Hypothalamus (tissue), 51 donors: Measurements from ENCODE around the gene INTS11.
"Not testable (repeated sequence)": the region's sequence is repeated elsewhere in the genome, so short reads cannot be mapped to it uniquely, and the experiment has no call there.

Experiments
- DNase-seq, 51 donors: peaks; one replicate each; lab custom pipeline; 2025; lab: John Stamatoyannopoulos, UW

Gene INTS11

DNA sequence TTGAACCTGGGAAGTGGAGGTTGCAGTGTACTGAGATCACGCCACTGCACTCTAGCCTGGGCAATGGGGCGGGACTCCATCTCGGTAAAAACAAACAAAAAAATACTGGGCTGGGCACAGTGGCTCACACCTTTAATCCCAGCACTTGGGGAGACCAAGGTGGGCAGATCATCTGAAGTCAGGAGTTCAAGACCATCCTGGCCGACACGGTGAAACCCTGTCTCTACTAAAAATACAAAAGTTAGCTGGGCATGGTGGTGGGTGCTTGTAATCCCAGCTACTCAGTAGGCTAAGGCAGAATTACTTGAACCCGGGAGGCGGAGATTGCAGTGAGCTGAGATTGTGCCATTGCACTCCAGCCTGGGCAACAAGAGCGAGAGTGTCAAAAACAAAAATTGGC, 8.3 kb downstream of the INTS11 start:
- DNase-seq = not testable (repeated sequence)

DNA sequence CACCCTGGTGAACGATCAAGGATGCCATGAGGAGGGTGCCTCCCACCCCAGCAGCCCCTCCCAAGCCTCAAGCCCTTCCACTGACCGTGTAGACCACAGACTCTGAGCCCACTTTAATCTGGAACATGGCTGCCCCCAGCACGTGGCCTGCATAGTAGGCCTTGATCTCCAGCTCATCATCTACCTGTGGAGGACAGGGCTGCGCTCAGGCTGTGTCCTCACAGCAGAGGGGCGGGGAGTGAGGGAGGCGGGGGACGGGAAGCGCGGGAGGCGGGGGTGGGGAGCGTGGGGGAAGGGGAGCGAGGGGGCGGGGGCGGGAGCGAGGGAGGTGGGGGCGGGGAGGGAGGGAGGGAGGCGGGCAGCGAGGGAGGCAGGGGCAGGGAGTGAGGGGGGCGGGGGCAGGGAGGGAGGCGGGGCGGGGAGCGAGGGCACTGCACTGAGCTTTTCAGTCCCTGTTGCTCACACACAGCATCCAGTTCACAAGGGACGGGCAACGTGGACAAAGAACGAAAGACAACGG, 9.0 kb downstream of the INTS11 start:
- no peak for DNase-seq

- DNase-seq = no peak
These were observed 9.7 kb downstream of the INTS11 start for GRCh38 chr1:1314678-1315335.

GRCh38 chr1:1314237-1314586, 10.2 kb downstream of the INTS11 start:
- DNase-seq = no peak

- no peak for DNase-seq
These were observed 10.8 kb downstream of the INTS11 start for GRCh38 chr1:1313500-1314236.

DNA sequence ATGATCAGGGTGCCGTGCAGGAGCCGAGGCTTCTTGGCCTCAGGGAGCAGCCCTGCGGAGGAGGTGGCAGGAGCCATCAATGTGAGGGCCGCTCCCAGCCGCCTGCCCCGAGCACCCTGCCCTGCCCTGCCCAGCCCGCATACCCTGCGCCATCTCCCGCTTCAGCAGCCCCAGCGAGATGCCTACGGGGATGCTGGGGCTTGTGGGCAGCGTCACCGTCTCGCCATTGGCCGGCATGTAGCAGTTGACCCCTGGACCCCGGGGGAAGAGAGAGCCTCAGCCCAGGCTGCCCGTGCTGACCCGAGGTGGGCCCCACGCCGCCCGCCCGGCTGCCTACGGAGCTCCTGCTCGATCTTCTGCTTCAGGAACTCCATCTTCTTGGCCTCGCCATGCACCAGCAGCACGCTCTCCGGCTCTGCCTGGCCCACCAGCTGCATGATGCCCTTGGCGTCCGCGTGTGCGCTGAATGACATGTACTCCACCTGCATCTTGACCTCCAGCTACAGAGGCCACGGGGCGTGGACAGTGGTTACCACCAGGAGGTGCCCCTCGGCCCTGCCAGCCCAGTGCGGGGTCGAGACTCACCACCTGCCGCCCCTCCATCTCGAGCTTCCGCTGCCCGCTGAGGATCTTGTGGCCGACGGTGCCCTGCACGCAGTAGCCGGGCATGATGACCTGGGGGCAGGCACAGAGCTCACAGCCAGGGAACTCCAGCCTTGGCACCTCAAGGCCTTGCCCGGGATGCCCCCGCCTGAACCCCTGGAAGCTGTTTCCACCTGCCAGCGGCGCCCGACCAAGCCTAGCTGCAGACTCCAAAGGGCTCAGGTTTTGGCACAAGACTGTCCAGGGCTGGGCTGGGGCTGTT, 11.8 kb downstream of the INTS11 start:
- no peak for DNase-seq

DNA sequence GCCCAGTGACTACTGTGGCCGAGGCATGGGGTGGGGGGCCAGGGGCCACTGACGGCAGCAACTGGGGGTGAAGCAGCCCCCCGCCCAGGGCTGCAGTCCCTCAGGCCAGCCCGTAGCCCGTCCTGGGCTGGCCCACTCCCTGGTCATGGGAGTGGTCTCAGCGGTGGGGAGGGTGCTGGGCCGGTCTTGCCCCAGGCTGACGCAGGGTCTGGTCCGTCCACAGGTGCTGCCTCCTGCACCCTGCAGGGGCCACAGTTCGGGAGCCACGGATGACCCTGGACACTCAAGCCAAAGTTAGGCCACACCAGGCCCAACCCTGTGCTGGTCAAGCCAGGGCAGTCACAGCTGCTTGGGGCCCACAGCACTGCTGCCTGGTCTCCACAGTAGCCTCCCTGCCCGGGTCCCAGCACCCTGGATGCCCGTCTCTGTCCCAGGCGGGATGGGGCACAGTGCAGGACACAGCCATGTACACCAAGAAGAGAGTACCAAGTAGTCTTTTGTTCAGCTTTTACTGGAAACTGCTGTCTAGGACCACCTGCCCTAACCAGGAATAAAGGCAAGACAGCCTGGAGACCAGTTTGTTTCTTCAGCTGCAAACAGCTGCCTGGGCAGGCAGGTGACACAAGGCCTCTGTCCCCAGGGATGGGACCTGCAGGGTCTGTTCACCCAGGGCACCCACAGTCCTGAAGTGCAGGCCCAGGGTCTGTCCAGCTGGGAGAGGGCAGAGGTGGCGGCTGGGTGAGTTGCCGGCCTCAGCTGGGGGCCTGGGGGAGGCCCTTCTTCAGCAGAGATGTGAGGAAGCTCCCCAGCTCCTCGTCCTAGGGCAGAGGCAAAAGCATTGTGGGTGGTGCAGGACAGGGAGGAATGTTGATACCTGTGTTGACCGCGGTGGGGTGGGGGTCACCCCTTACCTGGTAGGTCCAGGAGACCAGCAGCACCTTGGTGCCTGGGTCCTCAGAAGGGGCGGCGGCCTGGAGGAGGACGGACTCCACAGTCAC, 13.1 kb downstream of the INTS11 start:
- no peak for DNase-seq

DNA sequence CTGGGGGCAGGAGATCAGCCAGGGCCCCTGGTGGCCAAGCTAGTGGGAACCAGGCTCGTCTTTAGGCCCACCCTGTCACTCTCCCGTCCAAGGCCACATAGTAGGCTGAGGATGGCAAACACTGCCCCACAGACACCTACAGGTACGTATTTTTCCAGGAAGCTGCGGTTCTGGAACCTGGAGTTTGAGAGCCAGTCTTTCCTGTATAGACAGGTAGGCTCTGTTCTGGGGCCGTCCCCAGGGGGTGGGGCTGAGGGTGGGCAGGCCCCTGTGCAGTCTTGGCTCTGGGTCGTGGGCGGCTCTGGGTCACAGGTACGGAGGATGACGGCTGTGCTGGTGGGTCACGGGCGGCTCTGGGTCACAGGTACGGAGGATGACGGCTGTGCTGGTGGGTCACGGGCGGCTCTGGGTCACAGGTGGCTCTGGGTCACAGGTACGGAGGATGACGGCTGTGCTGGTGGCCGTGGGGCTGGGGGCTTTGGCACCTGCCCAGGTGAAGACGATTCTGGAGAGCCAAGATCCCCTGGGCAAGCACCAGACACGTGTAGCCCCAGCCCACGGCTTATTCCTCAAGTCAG, 13.9 kb downstream of the INTS11 start:
- DNase-seq = no peak

DNA sequence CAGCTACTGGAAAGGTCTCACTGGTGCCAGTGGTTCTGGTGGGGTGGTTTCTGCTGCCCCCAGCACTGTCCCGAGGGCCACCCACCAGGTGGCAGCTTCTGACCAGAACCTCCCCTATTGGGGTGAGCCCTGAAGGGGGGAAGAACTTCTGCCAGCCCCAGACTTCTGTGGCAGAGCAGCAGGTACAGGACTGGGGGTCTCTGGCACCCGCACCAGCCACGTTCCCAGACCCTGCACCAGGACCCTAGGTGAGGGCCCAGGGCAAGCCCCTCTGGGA, 14.4 kb downstream of the INTS11 start:
- no peak for DNase-seq

DNA sequence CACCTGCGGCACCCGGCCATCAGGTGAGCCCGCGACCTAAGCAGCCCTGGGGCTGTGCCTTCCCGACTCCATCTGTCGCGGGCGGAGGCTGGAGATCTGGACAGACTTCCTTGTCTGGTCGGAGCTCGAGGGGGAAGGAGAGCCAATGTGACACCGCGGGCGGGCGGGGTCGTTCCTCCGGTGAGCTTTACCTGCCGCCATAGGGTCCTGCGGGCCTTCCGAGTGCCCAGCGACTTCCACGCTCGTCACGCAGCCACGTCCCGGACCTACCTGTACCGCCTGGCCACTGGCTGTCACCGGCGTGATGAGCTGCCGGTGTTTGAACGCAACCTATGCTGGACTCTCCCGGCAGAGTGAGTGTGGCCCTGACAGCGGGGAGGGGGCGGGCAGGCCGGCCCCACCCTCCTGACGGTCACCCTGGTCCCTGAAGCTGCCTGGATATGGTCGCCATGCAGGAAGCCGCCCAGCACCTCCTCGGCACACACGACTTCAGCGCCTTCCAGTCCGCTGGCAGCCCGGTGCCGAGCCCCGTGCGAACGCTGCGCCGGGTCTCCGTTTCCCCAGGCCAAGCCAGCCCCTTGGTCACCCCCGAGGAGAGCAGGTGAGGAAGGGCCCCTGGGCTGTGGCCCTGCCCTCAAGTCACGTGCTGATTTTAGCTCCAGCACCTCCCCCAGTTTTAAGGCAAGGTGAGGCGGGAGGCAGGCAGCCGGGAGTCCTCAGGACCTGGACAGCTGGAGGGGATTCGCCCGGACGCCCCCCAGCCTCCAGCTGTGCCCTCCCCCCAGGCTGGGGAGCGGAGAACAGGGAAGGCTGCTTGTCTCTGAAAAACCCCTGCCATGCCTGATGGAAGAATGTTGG, 15.0 kb downstream of the INTS11 start:
- no peak for DNase-seq

DNA sequence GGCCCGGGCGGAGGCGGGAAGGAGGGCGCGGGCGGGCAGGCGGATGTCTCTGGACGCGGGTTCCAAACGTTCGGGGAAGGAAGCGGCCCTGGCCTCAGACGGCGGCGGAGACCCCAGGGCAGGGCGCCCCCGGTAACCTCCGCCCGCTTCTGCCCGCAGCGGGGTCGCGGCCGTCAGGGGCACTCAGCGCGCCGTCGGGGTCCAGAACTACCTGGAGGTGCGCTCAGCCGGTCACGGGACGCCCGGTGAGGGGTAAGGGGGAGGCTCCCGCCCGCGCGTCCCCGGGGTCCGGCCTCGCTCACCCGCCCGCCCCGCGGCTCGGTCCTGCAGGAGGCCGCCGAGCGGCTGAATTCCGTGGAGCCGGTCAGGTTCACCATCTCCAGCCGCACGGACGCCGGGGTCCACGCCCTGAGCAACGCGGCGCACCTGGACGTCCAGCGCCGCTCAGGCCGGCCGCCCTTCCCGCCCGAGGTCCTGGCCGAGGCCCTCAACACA, 15.7 kb downstream of the INTS11 start:
- DNase-seq = peak in 2 of 51 donors; percentile 48

- DNase-seq = peak; percentile 58 to 97 (median 89)
These were observed 16.3 kb downstream of the INTS11 start, which contains the start of the genes ACAP3 and PUSL1 for GRCh38 chr1:1307923-1308755. TSS of gene ACAP3 (minus strand) at chr1:1307930. CDS start at chr1:1307815, 115 bp downstream. TSS of gene PUSL1 (plus strand) at chr1:1308597. CDS start at chr1:1308644, 47 bp downstream.

DNA sequence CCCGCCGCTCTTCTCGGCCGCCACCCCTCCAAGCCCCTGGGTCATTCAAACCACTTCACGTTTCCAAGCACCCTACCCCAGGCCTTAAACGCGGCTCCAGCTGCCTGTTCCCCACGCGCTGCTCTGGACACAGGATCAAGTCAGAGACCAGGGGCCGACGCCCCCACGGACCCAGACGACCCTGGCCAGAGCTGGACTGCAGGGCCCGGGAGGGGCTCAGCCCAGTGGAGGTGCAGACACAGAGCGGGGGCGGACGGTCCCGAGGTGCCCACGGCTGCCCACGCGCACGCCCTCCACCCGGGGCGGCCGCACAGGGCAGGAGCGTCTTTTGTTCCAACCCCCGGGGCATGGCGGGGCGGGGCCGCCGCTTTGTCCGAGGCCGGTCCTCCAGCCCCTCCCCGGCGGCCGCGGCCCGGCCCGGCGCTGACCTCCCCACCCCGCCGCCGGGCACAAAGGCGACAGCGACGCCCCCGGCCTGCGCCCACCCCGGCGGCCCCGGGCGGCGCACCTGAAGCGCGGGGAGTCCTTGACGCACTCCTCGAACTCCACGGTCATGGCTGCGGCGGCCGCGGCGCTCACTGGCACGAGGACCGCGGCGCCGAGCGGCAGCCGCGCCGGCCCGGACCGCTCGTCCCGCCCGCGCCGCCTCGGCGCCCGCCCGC, 17.1 kb downstream of the INTS11 start:
- DNase-seq = peak in 6 of 51 donors; percentile 43 to 64 (median 52)

GRCh38 chr1:1306661-1307260, 17.7 kb downstream of the INTS11 start:
- DNase-seq = peak in 1 of 51 donors; percentile 51

- peak in 1 of 51 donors; percentile 20 for DNase-seq
These were observed 18.3 kb downstream of the INTS11 start for GRCh38 chr1:1306070-1306660.
